Measurements from ENCODE around the gene EHD1. TPM values are rescaled to one million over a fixed set of nuclear protein-coding genes. Genes with fewer than 3 reads are reported as not detected.
"Not testable (repeated sequence)": the region's sequence is repeated elsewhere in the genome, so short reads cannot be mapped to it uniquely, and the experiment has no call there.

EHD1 gene
- total RNA-seq, 1 donor from 2014 or later, result 56.8 TPM

DNA sequence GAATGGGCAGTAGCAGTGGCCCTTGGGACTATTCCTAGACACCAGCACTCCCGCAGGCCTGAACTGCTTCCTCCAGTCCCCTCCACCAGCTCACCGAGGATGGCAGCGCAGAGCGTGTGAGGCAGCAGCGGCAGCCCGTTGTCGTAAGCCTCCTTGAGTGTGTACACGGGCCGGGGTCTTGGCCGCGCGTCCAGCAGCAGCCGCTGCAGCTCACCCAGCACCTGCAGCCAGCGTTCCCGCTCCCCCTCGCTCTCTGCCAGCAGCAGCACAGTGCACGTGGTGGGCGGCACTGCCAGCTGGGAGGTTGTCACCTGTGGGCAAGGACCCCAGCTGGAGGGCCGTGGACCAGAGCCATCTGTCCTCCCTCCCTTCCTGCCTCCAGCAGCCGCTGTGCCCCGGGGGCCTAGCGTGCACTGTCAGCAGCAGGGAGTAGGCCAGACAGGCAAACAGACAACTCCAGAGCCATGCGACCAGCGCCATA lies 47.0 kb downstream of the EHD1 start:
- DNase-seq (ENCODE audit: low spot score), result no peak

DNA sequence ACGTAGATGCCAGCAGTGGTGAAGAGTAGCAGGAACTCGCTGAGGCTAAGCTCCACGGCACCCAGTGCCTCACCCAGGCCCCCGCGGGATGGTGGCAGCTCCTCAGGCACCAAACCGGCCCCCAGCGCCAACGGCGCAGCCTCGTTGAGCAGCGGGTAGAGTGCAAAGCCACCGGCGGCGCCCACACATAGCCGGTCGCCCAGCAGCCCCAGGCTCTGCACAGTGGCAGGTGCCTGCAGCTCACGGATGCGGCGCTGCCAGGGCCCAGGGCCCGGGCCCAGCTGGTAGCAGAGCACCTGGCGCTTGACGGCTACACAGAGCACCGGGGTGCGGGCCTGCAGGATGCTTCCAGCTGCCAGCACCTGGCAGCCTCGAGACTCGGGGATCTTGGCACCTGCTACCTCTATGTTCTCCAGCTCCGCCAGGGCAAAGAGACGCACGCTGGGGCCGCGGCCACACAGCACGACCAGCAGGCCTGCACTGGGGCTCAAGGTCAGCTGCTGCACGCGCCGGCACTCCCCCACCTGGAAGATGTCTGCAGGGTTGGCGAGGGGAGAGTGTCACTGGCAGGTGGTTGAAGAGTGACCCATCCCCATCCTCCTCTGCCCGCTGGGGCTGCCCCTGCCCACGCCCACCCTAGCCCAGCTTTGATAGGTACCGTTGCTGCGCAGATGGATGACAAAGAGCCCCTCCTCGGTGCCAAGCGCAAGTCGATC lies 48.7 kb downstream of the EHD1 start:
- DNase-seq (ENCODE audit: low spot score), result no peak

- no peak for DNase-seq (ENCODE audit: low spot score)
Observed at GRCh38 chr11:64827451-64827839, 51.0 kb downstream of the EHD1 start.

GRCh38 chr11:64826578-64827450 lies 51.6 kb downstream of the EHD1 start:
- DNase-seq (ENCODE audit: low spot score), result no peak

GRCh38 chr11:64826062-64826461 lies 52.4 kb downstream of the EHD1 start:
- DNase-seq (ENCODE audit: low spot score), result no peak

GRCh38 chr11:64823568-64824119 lies 54.8 kb downstream of the EHD1 start:
- DNase-seq (ENCODE audit: low spot score), result no peak

DNA sequence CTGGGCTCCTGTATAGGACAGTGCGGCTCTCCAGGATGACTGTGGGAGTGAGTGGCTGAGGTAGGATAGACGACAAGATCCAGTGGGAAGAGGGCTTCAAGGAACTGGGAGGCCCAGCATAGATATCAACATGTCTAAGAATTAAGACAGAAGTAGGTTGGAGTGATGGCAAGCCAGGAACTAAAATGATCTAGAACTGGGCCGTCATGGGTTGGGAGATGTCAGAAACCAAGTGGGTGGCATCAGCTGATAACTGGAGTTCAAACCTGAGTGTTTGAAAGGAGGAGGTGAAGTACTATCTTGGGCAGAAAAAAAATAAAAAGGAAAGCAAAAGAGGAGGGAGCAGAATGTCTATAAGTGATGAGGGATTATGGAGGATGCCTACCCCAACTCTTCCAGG lies 60.9 kb downstream of the EHD1 start:
- DNase-seq (ENCODE audit: low spot score), result no peak

GRCh38 chr11:64815433-64815832 lies 63.0 kb downstream of the EHD1 start:
- DNase-seq (ENCODE audit: low spot score), result not testable (repeated sequence)

DNA sequence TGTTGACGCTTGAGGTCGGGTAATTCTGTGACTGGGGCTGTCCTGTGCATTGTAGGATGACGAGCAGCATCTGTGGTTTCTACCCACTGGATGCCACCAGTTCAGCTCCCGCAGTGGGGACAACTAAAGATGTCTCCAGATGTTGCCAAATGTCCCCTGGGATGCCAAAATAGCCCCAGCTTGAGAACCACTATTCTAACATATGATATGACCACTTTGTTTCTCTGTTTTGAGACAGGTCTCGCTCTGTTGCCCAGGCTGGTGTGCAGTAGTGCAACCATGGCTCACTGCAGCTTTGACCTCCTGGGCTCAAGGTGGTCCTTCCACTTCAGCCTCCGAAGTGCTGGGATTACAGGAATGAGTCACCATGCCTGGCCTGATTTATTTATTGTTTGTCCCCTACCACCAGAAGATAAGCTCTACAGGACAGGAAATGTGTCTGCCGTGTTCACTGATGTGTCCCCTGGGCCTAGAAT lies 63.7 kb downstream of the EHD1 start:
- DNase-seq (ENCODE audit: low spot score), result no peak

- no peak for DNase-seq (ENCODE audit: low spot score)
Observed at GRCh38 chr11:64813826-64814225, 64.6 kb downstream of the EHD1 start.

GRCh38 chr11:64810891-64811272 lies 67.5 kb downstream of the EHD1 start:
- no peak for DNase-seq (ENCODE audit: low spot score)

GRCh38 chr11:64810271-64810890 lies 68.0 kb downstream of the EHD1 start, which contains the start of gene MEN1:
Gene MEN1 (minus strand): TSS chr11:64810551. CDS start chr11:64810109, 442 bp downstream.
- peak; percentile 99 for DNase-seq (ENCODE audit: low spot score)

DNA sequence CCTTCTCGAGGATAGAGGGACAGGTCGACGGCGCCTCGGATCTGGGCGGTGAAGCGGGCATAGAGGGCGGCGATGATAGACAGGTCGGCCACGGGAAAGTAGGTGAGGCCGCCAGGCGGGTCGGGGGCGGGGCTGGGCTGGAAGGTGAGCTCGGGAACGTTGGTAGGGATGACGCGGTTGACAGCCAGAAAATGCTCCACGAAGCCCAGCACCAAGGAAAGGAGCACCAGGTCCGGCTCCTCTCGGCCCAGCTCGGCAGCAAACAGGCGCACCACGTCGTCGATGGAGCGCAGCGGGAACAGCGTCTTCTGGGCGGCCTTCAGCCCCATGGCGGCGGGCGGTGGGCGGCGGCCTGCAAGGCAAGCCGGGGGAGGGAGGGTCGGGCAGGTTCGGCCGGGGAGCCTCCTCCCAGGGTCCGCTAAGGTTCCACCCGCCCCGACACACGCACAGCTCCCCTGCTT lies 68.6 kb downstream of the EHD1 start:
- peak; percentile 20 for DNase-seq (ENCODE audit: low spot score)

DNA sequence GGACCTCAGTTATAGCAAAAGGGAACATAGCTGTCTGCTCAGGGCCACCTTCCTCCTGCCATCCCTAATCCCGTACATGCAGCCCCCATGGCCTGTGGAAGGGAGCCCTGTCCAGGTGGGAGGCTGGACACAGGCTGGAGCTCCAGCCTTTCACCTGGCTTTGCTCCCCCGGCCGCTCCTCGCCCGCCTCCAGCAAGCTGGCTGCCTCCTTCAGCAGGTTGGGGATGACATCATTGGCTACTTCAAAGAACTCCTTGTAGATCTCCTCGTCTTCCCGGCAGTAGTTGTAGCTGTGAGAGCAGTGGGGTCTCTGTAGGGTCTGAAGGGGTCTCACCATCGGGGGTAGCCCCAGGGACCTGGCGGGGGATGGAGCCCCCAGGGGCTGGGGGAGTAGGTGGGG lies 72.9 kb downstream of the EHD1 start:
- no peak for DNase-seq (ENCODE audit: low spot score)

- no peak for DNase-seq (ENCODE audit: low spot score)
Observed at GRCh38 chr11:64804346-64805210, 73.8 kb downstream of the EHD1 start.

GRCh38 chr11:64803846-64804345 lies 74.5 kb downstream of the EHD1 start:
- no peak for DNase-seq (ENCODE audit: low spot score)

DNA sequence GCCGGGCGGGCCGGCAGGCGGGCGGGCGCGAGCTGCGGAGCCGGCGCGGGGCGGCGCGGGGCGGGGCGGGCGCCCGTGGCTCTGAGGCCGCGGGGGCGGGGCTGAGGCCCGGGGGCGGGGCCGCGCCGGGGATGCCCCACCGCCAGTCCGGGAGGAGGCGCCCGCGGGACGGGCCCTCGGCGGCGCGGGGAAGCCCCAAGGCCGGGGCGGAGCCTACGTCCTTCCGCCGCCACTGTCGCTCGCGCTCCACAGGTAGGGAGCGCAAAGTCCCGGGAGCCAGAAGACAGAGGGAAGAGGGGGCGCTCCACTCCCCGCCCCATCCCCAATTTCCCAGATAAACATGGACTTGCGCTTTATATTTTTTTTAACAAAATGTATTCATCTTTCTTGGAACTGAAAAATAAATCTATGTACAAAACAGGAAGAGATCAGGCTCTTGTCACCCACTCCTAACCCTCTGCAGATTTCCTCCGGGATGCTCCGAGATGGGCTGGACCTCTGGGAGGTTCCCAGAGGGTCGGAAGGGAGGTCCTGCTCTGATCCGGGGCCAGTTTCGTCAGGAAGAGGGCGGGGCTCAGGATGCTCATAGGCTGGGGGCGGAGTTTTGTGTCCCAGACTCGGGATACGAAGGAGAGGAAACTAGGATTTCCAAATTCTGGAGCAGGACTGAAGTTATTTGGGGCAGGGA lies 75.1 kb downstream of the EHD1 start, which contains the start of gene MAP4K2:
Gene MAP4K2, minus strand, starts transcription at position 57 of the 688 bp plus-strand sequence. CDS start 65 bp downstream, outside the sequence.
- peak; percentile 94 for DNase-seq (ENCODE audit: low spot score)

DNA sequence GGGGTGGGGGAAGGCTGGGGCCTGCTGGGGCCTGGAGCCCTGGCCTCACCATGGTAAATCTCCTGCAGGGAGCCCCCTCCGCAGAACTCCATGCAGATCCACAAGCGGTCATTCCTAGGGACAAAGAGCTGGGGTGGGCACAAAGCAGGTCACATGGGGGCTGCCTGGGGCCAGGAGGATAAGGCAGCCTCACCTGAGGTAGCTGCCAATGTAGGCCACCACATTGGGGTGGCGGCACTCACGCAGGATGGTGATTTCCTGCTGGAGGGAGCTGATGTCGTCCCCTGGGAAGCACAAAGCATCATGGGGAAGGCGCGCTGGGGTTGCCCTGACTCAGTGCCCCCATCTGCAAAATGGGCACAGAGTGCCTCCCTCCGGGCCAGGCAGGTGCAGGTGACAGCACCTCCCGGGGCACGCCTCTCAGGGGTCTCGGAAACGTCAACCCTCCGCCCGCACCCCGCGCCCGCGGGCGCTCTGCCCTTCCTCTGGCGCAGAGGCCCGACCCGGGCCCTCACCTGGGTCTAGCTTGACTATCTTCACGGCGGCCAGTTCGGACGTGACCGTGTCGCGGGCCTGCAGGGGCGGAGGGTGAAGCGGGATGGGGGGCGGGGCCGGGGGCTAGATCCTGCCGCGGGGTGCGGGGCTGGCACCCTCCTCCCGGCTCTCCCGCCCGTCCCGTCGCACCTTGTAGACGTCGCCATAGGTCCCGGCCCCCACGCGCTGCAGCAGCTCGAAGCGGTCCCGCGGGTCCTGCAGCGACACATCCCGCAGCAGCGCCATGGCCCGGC lies 75.9 kb downstream of the EHD1 start:
- DNase-seq (ENCODE audit: low spot score), result no peak
